OCI-LY3 (cell line): ENCODE data around the gene PIP4K2B.

ENCODE experiments used
- EZH2phosphoT487 ChIP-seq: fragments of 200-600 bp; shearing (Covaris generic); IDR thresholded peaks from 2 replicates; pipeline ENCODE4 v1.6.1; 2018; ENCODE audit warnings: antibody characterized with exemption, mixed run types, low read depth
- TF ChIP-seq, protein P1 (sequence below): fragments of 200-600, 300-600 bp; sonication (generic); IDR thresholded peaks from 2 replicates; pipeline ENCODE4 v1.5.1; 2014; ENCODE audit warnings: antibody characterized with exemption, low read length, low read depth

DNA sequence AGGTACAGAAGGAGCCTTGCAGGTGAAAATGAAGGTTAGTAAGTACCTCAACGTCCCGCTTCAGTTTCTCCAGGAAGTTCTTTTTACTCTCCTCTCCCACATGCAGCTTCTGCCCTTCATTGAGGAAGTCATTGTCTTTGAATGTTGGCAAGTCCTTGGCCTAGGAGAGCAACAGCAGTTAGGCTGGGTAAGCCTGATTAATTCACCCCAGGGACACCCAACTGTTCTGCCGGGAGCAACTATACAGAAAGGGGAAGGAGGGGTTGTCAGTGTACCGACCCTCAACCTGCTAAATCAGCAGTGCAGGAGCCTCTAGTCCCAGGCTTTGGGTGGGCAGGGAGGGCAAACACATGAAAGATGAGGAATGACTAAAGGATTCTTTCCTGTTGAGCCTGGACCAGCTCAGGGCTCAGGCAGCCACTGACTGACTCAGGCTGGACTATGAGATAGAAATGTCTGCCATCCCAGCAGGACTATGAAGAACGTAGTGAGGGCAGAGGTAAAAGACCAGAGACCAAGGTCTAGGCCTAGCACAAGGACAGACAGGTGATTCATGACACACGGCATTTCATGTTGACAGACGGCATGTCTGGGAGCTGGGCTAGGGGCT is 21.6 kb downstream of the PIP4K2B start:
- TF ChIP-seq, protein P1, sequence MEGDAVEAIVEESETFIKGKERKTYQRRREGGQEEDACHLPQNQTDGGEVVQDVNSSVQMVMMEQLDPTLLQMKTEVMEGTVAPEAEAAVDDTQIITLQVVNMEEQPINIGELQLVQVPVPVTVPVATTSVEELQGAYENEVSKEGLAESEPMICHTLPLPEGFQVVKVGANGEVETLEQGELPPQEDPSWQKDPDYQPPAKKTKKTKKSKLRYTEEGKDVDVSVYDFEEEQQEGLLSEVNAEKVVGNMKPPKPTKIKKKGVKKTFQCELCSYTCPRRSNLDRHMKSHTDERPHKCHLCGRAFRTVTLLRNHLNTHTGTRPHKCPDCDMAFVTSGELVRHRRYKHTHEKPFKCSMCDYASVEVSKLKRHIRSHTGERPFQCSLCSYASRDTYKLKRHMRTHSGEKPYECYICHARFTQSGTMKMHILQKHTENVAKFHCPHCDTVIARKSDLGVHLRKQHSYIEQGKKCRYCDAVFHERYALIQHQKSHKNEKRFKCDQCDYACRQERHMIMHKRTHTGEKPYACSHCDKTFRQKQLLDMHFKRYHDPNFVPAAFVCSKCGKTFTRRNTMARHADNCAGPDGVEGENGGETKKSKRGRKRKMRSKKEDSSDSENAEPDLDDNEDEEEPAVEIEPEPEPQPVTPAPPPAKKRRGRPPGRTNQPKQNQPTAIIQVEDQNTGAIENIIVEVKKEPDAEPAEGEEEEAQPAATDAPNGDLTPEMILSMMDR, result no peak
- TF ChIP-seq EZH2phosphoT487, result no peak
